ENCODE data around the gene SPTAN1.

The SPTAN1 gene

GRCh38 chr9:128614728-128615127 is 62.3 kb downstream of the SPTAN1 start:
- peak; percentile 35 for DNase-seq (ENCODE audit: low read depth)
- no peak for TF ChIP-seq CTCF (IDR thresholded peaks at IDR 0.05; ENCODE audit: insufficient read depth, low read depth, low read length, missing control alignments)

GRCh38 chr9:128615571-128615970 is 63.2 kb downstream of the SPTAN1 start:
- TF ChIP-seq CTCF (IDR thresholded peaks at IDR 0.05; ENCODE audit: insufficient read depth, low read depth, low read length, missing control alignments), result no peak
- H3K4me3 ChIP-seq (ENCODE audit: low read length), result no peak overlapping the region
- DNase-seq (ENCODE audit: low read depth), result no peak

More at GRCh38 chr9:128614728-128615127, 62.3 kb downstream of the SPTAN1 start:
- H3K4me3 ChIP-seq (ENCODE audit: low read length), result no peak overlapping the region

GRCh38 chr9:128617943-128618342 is 65.6 kb downstream of the SPTAN1 start:
- no peak overlapping the region for H3K4me3 ChIP-seq (ENCODE audit: low read length)
- no peak for DNase-seq (ENCODE audit: low read depth)
- TF ChIP-seq CTCF (IDR thresholded peaks at IDR 0.05; ENCODE audit: insufficient read depth, low read depth, low read length, missing control alignments), result no peak

GRCh38 chr9:128619127-128619526 is 66.7 kb downstream of the SPTAN1 start:
- TF ChIP-seq CTCF (IDR thresholded peaks at IDR 0.05; ENCODE audit: insufficient read depth, low read depth, low read length, missing control alignments), result no peak
- DNase-seq (ENCODE audit: low read depth), result no peak
- no peak overlapping the region for H3K4me3 ChIP-seq (ENCODE audit: low read length)

- TF ChIP-seq CTCF (IDR thresholded peaks at IDR 0.05; ENCODE audit: insufficient read depth, low read depth, low read length, missing control alignments), result no peak
- no peak overlapping the region for H3K4me3 ChIP-seq (ENCODE audit: low read length)
- no peak for DNase-seq (ENCODE audit: low read depth)
These were observed 67.4 kb downstream of the SPTAN1 start for GRCh38 chr9:128619779-128620178.

- DNase-seq (ENCODE audit: low read depth), result peak; percentile 59
- H3K4me3 ChIP-seq (ENCODE audit: low read length), result no peak overlapping the region
- no peak for TF ChIP-seq CTCF (IDR thresholded peaks at IDR 0.05; ENCODE audit: insufficient read depth, low read depth, low read length, missing control alignments)
These were observed 69.5 kb downstream of the SPTAN1 start for GRCh38 chr9:128621730-128622455.

GRCh38 chr9:128624566-128624965 is 72.2 kb downstream of the SPTAN1 start:
- no peak for DNase-seq (ENCODE audit: low read depth)
- TF ChIP-seq CTCF (IDR thresholded peaks at IDR 0.05; ENCODE audit: insufficient read depth, low read depth, low read length, missing control alignments), result no peak
- no peak overlapping the region for H3K4me3 ChIP-seq (ENCODE audit: low read length)

Measured in epithelial cell of esophagus (primary cell).